ENCODE data around the gene SAXO2.
"Not testable (repeated sequence)": the region's sequence is repeated elsewhere in the genome, so short reads cannot be mapped to it uniquely, and the experiment has no call there.

SAXO2 gene

GRCh38 chr15:82262422-82263026 lies at the start of gene SAXO2, which contains the start of gene EFL1:
SAXO2 (plus strand) TSS chr15:82262818; CDS start chr15:82262880, 62 bp downstream.
EFL1 (minus strand) TSS chr15:82262734; CDS start chr15:82261778, 956 bp downstream.
- Mint-ChIP-seq H3K27me3 (no peaks in the 10 kb centered on the region), H3K27ac (peak within 1 kb of the TSS; percentile 82), H3K9me3 (no peaks in the 10 kb centered on the region), H3K4me3 (peak within 1 kb of the TSS; percentile 91), H3K36me3 (ENCODE audit: low read depth) (peaks cover 24% of the 10 kb centered on the region), H3K4me1 (ENCODE audit: low read depth) (peaks cover 29% of the 10 kb centered on the region)

- not testable (repeated sequence) for H3K4me1 Mint-ChIP-seq (ENCODE audit: low read depth); H3K4me3 Mint-ChIP-seq; H3K27ac Mint-ChIP-seq; H3K27me3 Mint-ChIP-seq; H3K9me3 Mint-ChIP-seq
- H3K36me3 Mint-ChIP-seq (ENCODE audit: low read depth) = peaks cover 56% of the 10 kb centered on the region
Observed at GRCh38 chr15:82216092-82216491, 46.5 kb upstream of the SAXO2 start.

GRCh38 chr15:82221535-82221934 lies 41.1 kb upstream of the SAXO2 start:
- H3K4me1 Mint-ChIP-seq (ENCODE audit: low read depth); H3K27ac Mint-ChIP-seq; H3K4me3 Mint-ChIP-seq; H3K27me3 Mint-ChIP-seq; H3K9me3 Mint-ChIP-seq: not testable (repeated sequence)
- H3K36me3 Mint-ChIP-seq (ENCODE audit: low read depth) = peaks cover 28% of the 10 kb centered on the region

- Mint-ChIP-seq H3K4me3 (no peak overlapping the region), H3K27ac (no peak overlapping the region), H3K9me3 (no peaks in the 10 kb centered on the region), H3K36me3 (ENCODE audit: low read depth) (peaks cover 36% of the 10 kb centered on the region), H3K27me3 (no peaks in the 10 kb centered on the region), H3K4me1 (ENCODE audit: low read depth) (no peaks in the 10 kb centered on the region)
Observed at GRCh38 chr15:82228750-82229149, 33.9 kb upstream of the SAXO2 start.

GRCh38 chr15:82231233-82231632 lies 31.4 kb upstream of the SAXO2 start:
- no peaks in the 10 kb centered on the region for H3K9me3 Mint-ChIP-seq
- H3K27me3 Mint-ChIP-seq = no peaks in the 10 kb centered on the region
- no peak overlapping the region for H3K27ac Mint-ChIP-seq
- H3K4me1 Mint-ChIP-seq (ENCODE audit: low read depth) = no peaks in the 10 kb centered on the region
- H3K36me3 Mint-ChIP-seq (ENCODE audit: low read depth) = peaks cover 35% of the 10 kb centered on the region
- H3K4me3 Mint-ChIP-seq = no peak overlapping the region

GRCh38 chr15:82231842-82232241 lies 30.8 kb upstream of the SAXO2 start:
- Mint-ChIP-seq H3K4me3 (no peak overlapping the region), H3K27ac (no peak overlapping the region), H3K27me3 (no peaks in the 10 kb centered on the region), H3K9me3 (no peaks in the 10 kb centered on the region), H3K36me3 (ENCODE audit: low read depth) (peaks cover 35% of the 10 kb centered on the region), H3K4me1 (ENCODE audit: low read depth) (no peaks in the 10 kb centered on the region)

- H3K4me1 Mint-ChIP-seq (ENCODE audit: low read depth); H3K9me3 Mint-ChIP-seq; H3K27me3 Mint-ChIP-seq; H3K27ac Mint-ChIP-seq; H3K4me3 Mint-ChIP-seq: not testable (repeated sequence)
- peaks cover 34% of the 10 kb centered on the region for H3K36me3 Mint-ChIP-seq (ENCODE audit: low read depth)
Observed at GRCh38 chr15:82237944-82238534, 24.6 kb upstream of the SAXO2 start.

- H3K36me3 Mint-ChIP-seq (ENCODE audit: low read depth) = peaks cover 40% of the 10 kb centered on the region
- no peaks in the 10 kb centered on the region for H3K27me3 Mint-ChIP-seq
- peaks cover 7% of the 10 kb centered on the region for H3K4me1 Mint-ChIP-seq (ENCODE audit: low read depth)
- no peak overlapping the region for H3K27ac Mint-ChIP-seq
- H3K9me3 Mint-ChIP-seq = no peaks in the 10 kb centered on the region
- no peak overlapping the region for H3K4me3 Mint-ChIP-seq
Observed at GRCh38 chr15:82239685-82240391, 22.8 kb upstream of the SAXO2 start.

- Mint-ChIP-seq H3K4me1 (ENCODE audit: low read depth) (peaks cover 14% of the 10 kb centered on the region), H3K36me3 (ENCODE audit: low read depth) (peaks cover 39% of the 10 kb centered on the region)
- H3K4me3 Mint-ChIP-seq, H3K9me3 Mint-ChIP-seq, H3K27me3 Mint-ChIP-seq, H3K27ac Mint-ChIP-seq: not testable (repeated sequence)
Observed at GRCh38 chr15:82241836-82242499, 20.6 kb upstream of the SAXO2 start.

GRCh38 chr15:82243644-82244043 lies 19.0 kb upstream of the SAXO2 start:
- H3K27ac Mint-ChIP-seq, H3K4me3 Mint-ChIP-seq, H3K27me3 Mint-ChIP-seq, H3K9me3 Mint-ChIP-seq: not testable (repeated sequence)
- Mint-ChIP-seq H3K4me1 (ENCODE audit: low read depth) (peaks cover 18% of the 10 kb centered on the region), H3K36me3 (ENCODE audit: low read depth) (peaks cover 42% of the 10 kb centered on the region)

- H3K27me3 Mint-ChIP-seq, H3K27ac Mint-ChIP-seq, H3K9me3 Mint-ChIP-seq, H3K4me3 Mint-ChIP-seq: not testable (repeated sequence)
- Mint-ChIP-seq H3K4me1 (ENCODE audit: low read depth) (peaks cover 18% of the 10 kb centered on the region), H3K36me3 (ENCODE audit: low read depth) (peaks cover 34% of the 10 kb centered on the region)
Observed at GRCh38 chr15:82245956-82246355, 16.7 kb upstream of the SAXO2 start.

GRCh38 chr15:82248261-82248660 lies 14.4 kb upstream of the SAXO2 start:
- not testable (repeated sequence) for H3K4me3 Mint-ChIP-seq, H3K27me3 Mint-ChIP-seq, H3K27ac Mint-ChIP-seq, H3K9me3 Mint-ChIP-seq
- Mint-ChIP-seq H3K36me3 (ENCODE audit: low read depth) (peaks cover 45% of the 10 kb centered on the region), H3K4me1 (ENCODE audit: low read depth) (peaks cover 11% of the 10 kb centered on the region)

- peaks cover 29% of the 10 kb centered on the region for H3K4me1 Mint-ChIP-seq (ENCODE audit: low read depth)
- H3K36me3 Mint-ChIP-seq (ENCODE audit: low read depth) = peaks cover 31% of the 10 kb centered on the region
- H3K27me3 Mint-ChIP-seq, H3K9me3 Mint-ChIP-seq: not testable (repeated sequence)
- H3K4me3 Mint-ChIP-seq = peak overlapping the region; percentile 91
- peak overlapping the region; percentile 82 for H3K27ac Mint-ChIP-seq
Observed at GRCh38 chr15:82261566-82262421, 824 bp upstream of the SAXO2 start.

- peaks cover 29% of the 10 kb centered on the region for H3K4me1 Mint-ChIP-seq (ENCODE audit: low read depth)
- H3K4me3 Mint-ChIP-seq = peak overlapping the region; percentile 91
- H3K36me3 Mint-ChIP-seq (ENCODE audit: low read depth) = peaks cover 15% of the 10 kb centered on the region
- H3K9me3 Mint-ChIP-seq = no peaks in the 10 kb centered on the region
- no peaks in the 10 kb centered on the region for H3K27me3 Mint-ChIP-seq
- peak overlapping the region; percentile 82 for H3K27ac Mint-ChIP-seq
Observed at GRCh38 chr15:82263350-82263749, 732 bp downstream of the SAXO2 start.
